ENCODE data around the gene CCDC187. TPM values are rescaled to one million over a fixed set of nuclear protein-coding genes. Genes with fewer than 3 reads are reported as not detected.

The CCDC187 gene
- total RNA-seq, 1 donor: not detected

DNA sequence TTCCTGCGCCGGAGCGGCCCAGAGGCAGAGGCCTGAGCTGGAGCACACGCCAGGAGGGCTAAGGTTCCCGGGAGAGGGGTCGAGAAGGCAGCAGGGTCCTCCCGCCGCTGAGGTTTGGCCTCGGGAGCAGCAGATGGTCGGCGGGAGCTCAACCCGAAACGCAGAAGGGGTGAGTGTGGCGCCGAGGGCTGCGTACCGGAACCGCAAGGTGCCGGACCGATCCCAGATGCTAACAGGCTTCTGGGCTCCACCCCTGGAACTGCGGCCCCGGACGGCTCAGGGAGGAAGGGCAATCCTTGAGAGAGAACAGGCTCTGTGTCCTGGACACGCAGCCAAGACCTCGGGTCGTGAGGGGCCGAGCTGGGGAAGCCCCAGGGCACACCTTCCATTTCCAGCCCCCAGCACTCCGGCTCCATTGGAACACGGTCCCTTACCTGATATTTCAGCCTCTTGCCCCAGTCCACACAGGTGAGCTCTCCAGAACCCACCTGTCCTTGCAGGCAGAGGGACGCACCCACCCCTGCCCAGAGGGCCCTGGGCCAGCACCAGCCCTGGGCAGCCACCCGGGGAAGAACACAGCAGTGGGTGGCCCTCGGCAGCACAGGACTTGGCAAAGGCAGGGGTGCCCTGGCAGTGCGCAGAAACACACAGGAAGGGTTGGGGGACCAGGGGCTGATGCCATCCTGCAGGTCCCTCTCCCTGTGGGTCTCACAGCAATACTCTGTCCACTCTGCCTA lies 100.3 kb downstream of the CCDC187 start:
- no peaks in the 10 kb centered on the region for H3K9me3 ChIP-seq (ENCODE audit: low read depth, low read length)
- H3K4me3 ChIP-seq (ENCODE audit: insufficient read depth, low read length): no peak overlapping the region
- no peaks in the 10 kb centered on the region for H3K79me2 ChIP-seq (ENCODE audit: insufficient read depth, low read length)
- no peak overlapping the region for H2AFZ ChIP-seq (ENCODE audit: low read length)
- TF ChIP-seq CTCF (IDR thresholded peaks at IDR 0.05; ENCODE audit: extremely low read depth, low read depth, low read length): no peak
- DNase-seq (ENCODE audit: insufficient read length, low spot score, missing footprints): peak; percentile 92
- H3K4me2 ChIP-seq (ENCODE audit: insufficient read depth, low read length): no peak overlapping the region
- H3K27me3 ChIP-seq (ENCODE audit: insufficient read depth, low read length): peaks cover 55% of the 10 kb centered on the region
- peaks cover 31% of the 10 kb centered on the region for H4K20me1 ChIP-seq (ENCODE audit: insufficient read depth, low read length)
- no peaks in the 10 kb centered on the region for H3K36me3 ChIP-seq (ENCODE audit: insufficient read depth, low read length)
- H3K27ac ChIP-seq (ENCODE audit: low read depth, low read length): no peak overlapping the region
- H3K4me1 ChIP-seq (ENCODE audit: insufficient read depth, low read length): no peaks in the 10 kb centered on the region

DNA sequence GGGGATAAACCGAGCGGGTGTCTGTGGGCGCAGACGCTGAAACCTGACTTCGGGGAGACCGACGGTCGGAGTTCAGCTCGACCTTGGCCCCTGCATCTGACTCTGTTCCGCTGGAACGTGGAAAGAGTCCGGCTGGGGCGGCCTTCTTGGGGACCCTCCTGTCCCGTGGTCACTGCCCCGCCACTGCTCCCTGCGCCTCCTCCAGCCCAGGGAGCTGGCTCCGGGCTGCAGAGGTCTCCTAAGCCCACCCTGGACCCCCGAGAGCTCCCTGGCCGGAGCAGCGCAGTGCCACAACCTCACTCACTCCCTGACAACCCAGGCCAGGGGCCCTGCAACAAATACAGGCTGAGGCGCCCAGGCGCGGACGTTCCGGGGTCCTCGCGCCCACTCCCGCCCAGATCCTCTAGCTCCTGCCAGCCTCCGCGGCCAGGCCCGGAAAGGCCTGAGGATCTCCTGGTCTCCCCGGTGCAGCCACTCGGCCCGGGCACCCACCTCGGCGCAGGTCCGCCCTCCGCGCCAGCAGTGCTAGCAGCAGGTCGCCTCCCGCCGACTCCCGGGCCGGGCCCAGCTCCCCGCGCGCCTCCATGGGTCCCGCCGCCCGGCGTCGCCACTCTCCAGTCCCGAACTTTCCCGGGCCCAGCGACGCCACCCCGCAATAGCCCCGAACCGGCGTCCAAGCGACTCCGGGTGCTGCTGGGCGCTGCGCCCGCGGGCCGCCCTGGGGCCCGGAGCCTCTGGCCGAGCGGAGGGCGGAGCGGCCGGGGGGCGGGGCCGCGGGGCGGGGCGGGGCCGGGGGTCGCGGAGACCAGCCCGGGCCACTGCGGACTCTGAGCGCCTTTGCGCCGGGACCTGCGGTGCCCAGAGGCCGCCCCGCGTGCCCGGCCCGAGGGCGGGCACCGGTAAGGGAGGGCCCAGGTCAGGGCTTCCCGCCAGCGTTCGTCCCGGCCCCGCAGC lies 101.2 kb downstream of the CCDC187 start:
- H3K36me3 ChIP-seq (ENCODE audit: insufficient read depth, low read length): no peaks in the 10 kb centered on the region
- H3K79me2 ChIP-seq (ENCODE audit: insufficient read depth, low read length): no peaks in the 10 kb centered on the region
- H2AFZ ChIP-seq (ENCODE audit: low read length): no peak overlapping the region
- H3K9me3 ChIP-seq (ENCODE audit: low read depth, low read length): no peaks in the 10 kb centered on the region
- no peak overlapping the region for H3K27ac ChIP-seq (ENCODE audit: low read depth, low read length)
- peak; percentile 86 for DNase-seq (ENCODE audit: insufficient read length, low spot score, missing footprints)
- H3K4me3 ChIP-seq (ENCODE audit: insufficient read depth, low read length): no peak overlapping the region
- peaks cover 64% of the 10 kb centered on the region for H3K27me3 ChIP-seq (ENCODE audit: insufficient read depth, low read length)
- H4K20me1 ChIP-seq (ENCODE audit: insufficient read depth, low read length): peaks cover 31% of the 10 kb centered on the region
- no peaks in the 10 kb centered on the region for H3K4me1 ChIP-seq (ENCODE audit: insufficient read depth, low read length)
- H3K4me2 ChIP-seq (ENCODE audit: insufficient read depth, low read length): no peak overlapping the region
- TF ChIP-seq CTCF (IDR thresholded peaks at IDR 0.05; ENCODE audit: extremely low read depth, low read depth, low read length): no peak

DNA sequence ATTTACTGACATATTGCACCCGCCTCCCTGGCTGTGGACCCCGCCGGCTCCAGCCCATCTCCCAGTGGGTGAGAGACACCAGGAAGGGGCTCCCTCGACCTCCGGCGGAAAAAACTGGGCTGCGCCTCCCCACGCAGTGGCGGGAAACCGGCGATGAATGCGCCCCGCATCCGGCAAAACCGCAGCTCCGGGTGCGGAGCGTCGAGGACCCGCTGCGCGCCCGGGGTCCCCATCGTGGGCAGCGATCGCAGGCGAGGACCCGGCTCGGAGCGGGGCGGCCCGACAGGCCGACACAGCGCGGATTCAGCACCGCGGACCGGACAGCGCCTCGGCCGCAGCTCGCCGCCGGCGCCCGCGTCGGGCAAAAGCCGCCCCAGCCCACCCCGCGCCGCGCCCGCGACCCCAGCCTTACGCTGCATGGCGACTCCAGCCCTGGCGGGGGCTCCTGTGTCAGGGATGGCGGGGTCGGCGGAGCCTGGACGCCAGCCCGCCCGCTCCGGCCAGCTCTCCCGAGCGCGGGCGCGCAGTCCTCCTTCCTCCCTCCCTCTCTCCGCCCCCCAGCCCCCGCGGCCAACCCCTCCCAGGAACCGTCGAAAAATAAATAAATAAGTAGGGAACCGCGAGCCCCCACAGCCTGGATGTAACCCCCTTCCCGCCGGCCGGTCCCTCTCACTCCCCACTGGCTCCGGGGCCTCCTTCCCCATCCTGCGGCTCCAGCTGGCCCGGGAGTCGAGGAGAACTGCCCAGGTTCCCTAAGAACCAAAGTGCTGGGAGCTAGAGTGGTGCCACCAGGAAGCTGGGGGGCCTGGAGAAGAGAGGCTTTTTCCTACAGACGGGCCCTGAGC lies 102.1 kb downstream of the CCDC187 start:
- Histone ChIP-seq H3K27me3 (ENCODE audit: insufficient read depth, low read length) (peaks cover 71% of the 10 kb centered on the region), H3K4me1 (ENCODE audit: insufficient read depth, low read length) (no peaks in the 10 kb centered on the region), H3K79me2 (ENCODE audit: insufficient read depth, low read length) (no peaks in the 10 kb centered on the region), H3K4me3 (ENCODE audit: insufficient read depth, low read length) (no peak overlapping the region), H3K4me2 (ENCODE audit: insufficient read depth, low read length) (no peak overlapping the region), H2AFZ (ENCODE audit: low read length) (no peak overlapping the region), H3K36me3 (ENCODE audit: insufficient read depth, low read length) (no peaks in the 10 kb centered on the region), H4K20me1 (ENCODE audit: insufficient read depth, low read length) (peaks cover 27% of the 10 kb centered on the region), H3K27ac (ENCODE audit: low read depth, low read length) (no peak overlapping the region), H3K9me3 (ENCODE audit: low read depth, low read length) (no peaks in the 10 kb centered on the region)
- TF ChIP-seq CTCF (IDR thresholded peaks at IDR 0.05; ENCODE audit: extremely low read depth, low read depth, low read length): no peak
- DNase-seq (ENCODE audit: insufficient read length, low spot score, missing footprints): peak; percentile 98

All from osteoblast (primary cell).